Aorta (tissue), 5 donors: ENCODE measurements around the gene SBF1. TPM values are rescaled to one million over a fixed set of nuclear protein-coding genes. Genes with fewer than 3 reads are reported as not detected.
"Not testable (repeated sequence)": the region's sequence is repeated elsewhere in the genome, so short reads cannot be mapped to it uniquely, and the experiment has no call there.

Experiments used
- ATAC-seq: fragments of 200-7000 bp; cut with Tn5 transposase; one replicate; pipeline ENCODE4 v1.9.1; 2022; ENCODE audit warnings: moderate library complexity; ENCODE audit not compliant: low FRiP score
- DNase-seq, 2 donors: peaks; one replicate each; pipeline ENCODE4 v3.0.0-alpha.2; 2020
- H3K27ac ChIP-seq, 2 donors: one replicate each; pipeline ENCODE4 v1.5.1; 2013; ENCODE audit warnings: low read length in 2 of 2, mild to moderate bottlenecking in 2 of 2, moderate library complexity in 2 of 2, control low read depth in 1 of 2, inconsistent platforms in 1 of 2, low read depth in 1 of 2
- H3K27me3 ChIP-seq, 2 donors: one replicate each; pipeline ENCODE4 v1.6.1; 2013; ENCODE audit warnings: control low read depth in 1 of 2, low read length in 1 of 2, mild to moderate bottlenecking in 1 of 2, moderate library complexity in 1 of 2; ENCODE audit not compliant: insufficient read depth in 2 of 2, control insufficient read depth in 1 of 2
- H3K36me3 ChIP-seq, 2 donors: one replicate each; pipeline ENCODE4 v1.6.1; 2013; ENCODE audit warnings: control low read depth in 1 of 2, low read length in 1 of 2, mild to moderate bottlenecking in 1 of 2; ENCODE audit not compliant: insufficient read depth in 2 of 2, control insufficient read depth in 1 of 2
- H3K4me1 ChIP-seq, 2 donors: one replicate each; pipeline ENCODE4 v1.6.1; 2013; ENCODE audit warnings: low read length in 2 of 2, control low read depth in 1 of 2, mild to moderate bottlenecking in 1 of 2, moderate library complexity in 1 of 2; ENCODE audit not compliant: insufficient read depth in 2 of 2, control insufficient read depth in 1 of 2
- H3K4me3 ChIP-seq, 2 donors: one replicate each; pipeline ENCODE4 v1.5.1; 2013; ENCODE audit warnings: low read length in 2 of 2, control low read depth in 1 of 2, mild to moderate bottlenecking in 1 of 2
- H3K9me3 ChIP-seq: one replicate; pipeline ENCODE4 v1.6.1; 2013; ENCODE audit warnings: mild to moderate bottlenecking, low read length; ENCODE audit not compliant: control insufficient read depth
- WGBS, 2 donors: extraction: QIAGEN DNeasy Blood & Tissue Kit; methylation state at CpG; one replicate each; pipeline ENCODE4 v1.1.7; 2013; 5-methylcytosine and 5-hydroxymethylcytosine counted together
- intact Hi-C, 2 donors: fragments of 100-400 bp; cut with DNase I; formaldehyde crosslinking; loops; one replicate each; pipeline versions ENCODE4 v1.14.2 to v1.15.0; 2022
- polyA plus RNA-seq, 2 donors: library from polyadenylated mRNA; stranded (reverse); fragments of 200-250 nt; gene quantifications; one replicate each; pipeline ENCODE4 v1.2.3, GENCODE V29; 2013
- total RNA-seq, 2 donors: library from RNA; stranded (reverse); fragmentation: NEBNext Ultra II Directional; extraction: Animal tissue kit (Norgen Biotek cat#: 25700); gene quantifications; one replicate each; pipeline ENCODE4 v1.2.1, GENCODE V29; 2021
- donor health status: healthy with polysubstance abuse.
- donor health status: Bipolar disorder and iron deficiency.
- donor health status: DM: no; HTN: no; CAD: no.
- donor health status: DM: no; HTN: no; CAD: no.
- donor health status: DM: yes; HTN: yes; CAD: no.

The SBF1 gene
- total and polyA plus RNA-seq, 4 donors = 17.8 to 77.9 (median 57.6) TPM

DNA sequence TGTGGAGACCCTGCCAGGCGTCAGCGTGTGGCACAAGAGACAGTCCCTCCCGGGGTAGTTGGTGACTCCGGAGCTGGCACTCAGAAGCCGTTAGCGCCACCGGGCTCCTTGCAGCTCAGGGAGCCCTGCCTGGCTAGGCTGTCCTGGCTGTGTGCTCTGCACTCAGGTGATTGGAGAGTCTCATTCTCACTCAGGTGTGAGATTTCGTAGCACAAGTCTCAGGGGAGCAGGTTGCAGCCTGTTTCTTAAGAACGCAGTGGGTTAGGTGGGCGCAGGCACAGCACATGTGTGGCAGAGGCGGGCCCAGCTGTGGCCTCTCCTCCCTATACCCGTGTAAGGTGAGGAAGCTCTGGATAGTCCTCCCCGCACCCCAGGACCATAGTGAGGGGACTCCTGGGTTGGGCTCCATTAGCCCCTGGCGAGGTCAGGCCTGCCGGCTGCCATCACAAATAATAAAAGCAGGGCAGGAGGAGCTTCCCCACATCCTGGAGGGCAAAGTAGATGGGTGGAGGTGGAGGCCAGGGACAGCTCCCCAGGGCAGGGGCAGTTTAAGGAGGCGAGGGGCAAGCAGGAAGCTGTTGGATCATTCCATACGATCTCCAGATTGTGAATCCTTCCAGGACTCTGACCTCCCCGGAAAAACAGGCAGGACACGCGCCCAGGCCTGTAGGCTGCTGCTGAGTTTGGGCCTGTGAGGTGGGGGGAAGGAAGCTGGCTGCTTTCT is 39.4 kb downstream of the SBF1 start:
- ATAC-seq (no peak), DNase-seq (no peak)
- Histone ChIP-seq H3K27me3 (no peaks in the 10 kb centered on the region), H3K4me3 (no peak overlapping the region), H3K27ac (no peak overlapping the region), H3K4me1 (no peaks in the 10 kb centered on the region), H3K9me3 (no peaks in the 10 kb centered on the region), H3K36me3 (peaks cover 0 to 14% of the 10 kb centered on the region in 2 donors)
- intact Hi-C loops = no loop called here
- 76 to 85% methylated on average over 20 of the region's 20 CpGs for WGBS, 2 donors

- 85 to 88% methylated on average over 24 of the region's 24 CpGs for WGBS, 2 donors
- no peak for DNase-seq
- intact Hi-C loops = no loop called here
- H3K9me3 ChIP-seq = no peaks in the 10 kb centered on the region
- H3K4me1 ChIP-seq = no peaks in the 10 kb centered on the region
- H3K4me3 ChIP-seq = no peak overlapping the region
- no peak for ATAC-seq
- H3K27me3 ChIP-seq = no peaks in the 10 kb centered on the region
- no peak overlapping the region for H3K27ac ChIP-seq
- peaks cover 0 to 16% of the 10 kb centered on the region in 2 donors for H3K36me3 ChIP-seq
Observed at GRCh38 chr22:50434849-50435248, 40.0 kb downstream of the SBF1 start.

DNA sequence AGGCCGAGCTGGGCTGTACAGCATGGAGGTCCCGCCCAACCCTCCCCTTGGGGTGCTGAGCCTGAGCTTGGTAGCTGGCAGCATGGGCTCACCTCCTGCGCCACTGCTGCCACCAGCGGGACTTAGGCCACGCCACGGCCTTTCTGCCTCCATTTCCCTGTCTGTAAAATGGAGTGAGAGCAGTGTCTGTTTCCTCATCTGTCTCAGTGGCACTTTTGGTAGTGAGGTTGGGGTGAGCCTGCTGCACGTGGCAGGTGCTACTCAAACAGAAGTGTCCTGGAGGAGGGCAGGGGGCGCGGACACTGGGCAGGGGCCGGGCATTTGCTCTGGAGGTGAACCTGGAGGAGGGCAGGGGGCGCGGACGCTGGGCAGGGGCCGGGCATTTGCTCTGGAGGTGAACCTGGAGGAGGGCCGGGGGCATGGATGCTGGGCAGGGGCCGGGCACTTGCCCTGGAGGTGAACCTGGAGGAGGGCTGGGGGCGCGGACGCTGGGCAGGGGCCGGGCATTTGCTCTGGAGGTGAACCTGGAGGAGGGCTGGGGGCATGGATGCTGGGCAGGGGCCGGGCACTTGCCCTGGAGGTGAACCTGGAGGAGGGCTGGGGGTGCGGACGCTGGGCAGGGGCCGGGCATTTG is 41.8 kb downstream of the SBF1 start:
- 95 to 96% methylated on average over 15 to 24 of the region's 24 CpGs for WGBS, 2 donors
- H3K27ac ChIP-seq, intact Hi-C loops, H3K36me3 ChIP-seq, H3K4me1 ChIP-seq, ATAC-seq, H3K27me3 ChIP-seq, DNase-seq, H3K9me3 ChIP-seq, H3K4me3 ChIP-seq: not testable (repeated sequence)

DNA sequence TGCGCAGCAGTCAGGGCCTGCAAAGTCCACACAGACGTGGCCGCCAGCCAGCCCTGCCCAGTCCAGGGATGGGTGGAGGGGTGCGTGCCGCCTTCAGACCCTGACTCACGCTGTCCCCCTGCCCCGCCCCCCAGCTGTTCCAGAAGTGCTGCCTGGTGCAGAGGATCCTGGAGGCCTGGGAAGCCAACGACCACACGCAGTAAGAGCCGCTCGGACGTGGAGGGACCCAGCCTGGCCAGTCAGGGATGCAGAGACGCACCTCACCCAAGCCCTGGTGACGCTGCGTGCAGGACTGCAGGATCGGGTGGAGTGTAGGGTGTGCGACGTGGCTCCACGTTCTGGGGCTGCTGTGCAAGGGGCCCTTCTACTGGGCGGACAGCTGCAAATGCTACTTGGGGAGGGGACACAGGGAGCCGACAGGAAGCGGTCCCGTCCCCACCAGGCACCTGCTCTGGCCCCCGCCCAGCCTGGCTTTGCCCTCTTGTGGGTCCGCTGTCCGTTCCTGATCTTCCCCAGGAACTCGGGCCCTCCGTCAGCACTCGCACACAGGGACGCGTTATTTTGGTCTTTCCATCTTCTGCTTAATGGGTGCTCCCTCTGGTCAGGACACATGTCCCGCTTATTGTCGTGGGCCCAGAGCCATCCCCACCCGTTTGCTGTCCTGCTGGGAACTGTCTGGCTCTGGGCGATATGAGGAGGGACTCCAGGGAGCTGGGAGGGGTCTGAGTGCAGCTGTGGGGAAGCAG is 42.5 kb downstream of the SBF1 start:
- H3K9me3 ChIP-seq = no peaks in the 10 kb centered on the region
- ATAC-seq = no peak
- intact Hi-C loops = no loop called here
- no peaks in the 10 kb centered on the region for H3K27me3 ChIP-seq
- 93% methylated on average over 34 to 35 of the region's 35 CpGs for WGBS, 2 donors
- no peak overlapping the region for H3K4me3 ChIP-seq
- no peaks in the 10 kb centered on the region for H3K4me1 ChIP-seq
- peaks cover 0 to 5% of the 10 kb centered on the region in 2 donors for H3K36me3 ChIP-seq
- H3K27ac ChIP-seq = no peak overlapping the region
- no peak for DNase-seq

DNA sequence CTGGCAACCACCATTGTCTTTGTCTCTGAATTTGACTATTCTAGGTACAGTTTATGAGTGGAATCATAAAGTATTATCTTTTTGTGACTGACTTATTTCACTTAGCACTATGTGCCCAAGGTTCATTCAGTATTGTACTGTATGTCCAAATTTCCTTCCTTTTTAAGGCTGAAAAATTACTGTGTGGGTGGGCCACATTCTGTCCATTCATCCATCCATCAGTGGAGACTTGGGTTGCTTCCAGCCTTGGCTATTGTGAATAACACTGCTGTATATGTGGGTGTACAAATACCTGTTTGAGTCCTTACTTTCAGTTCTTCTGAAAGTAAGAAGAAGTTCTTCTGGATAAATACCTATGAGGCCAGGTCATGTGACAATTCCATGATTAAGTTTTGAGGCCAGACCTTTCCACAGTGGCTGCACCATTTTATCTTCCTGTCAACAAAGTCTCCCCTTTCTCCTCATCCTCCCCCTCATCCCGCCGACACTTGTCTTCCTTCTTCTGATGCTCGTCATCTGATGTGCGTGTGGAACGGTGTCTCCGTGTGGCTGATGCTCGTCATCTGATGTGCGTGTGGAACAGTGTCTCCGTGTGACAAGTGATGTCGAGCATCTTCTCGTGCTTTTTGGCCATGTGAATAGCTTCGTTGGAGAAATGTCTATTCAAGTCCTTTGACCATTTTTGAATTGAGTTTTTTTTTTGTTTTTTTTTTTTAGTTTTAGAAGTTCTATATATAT is 49.5 kb downstream of the SBF1 start:
- Histone ChIP-seq H3K4me3 (no peak overlapping the region), H3K27me3 (no peaks in the 10 kb centered on the region), H3K36me3 (peaks cover 0 to 14% of the 10 kb centered on the region in 2 donors), H3K27ac (no peak overlapping the region), H3K4me1 (no peaks in the 10 kb centered on the region), H3K9me3 (no peaks in the 10 kb centered on the region)
- intact Hi-C loops = no loop called here
- 92 to 94% methylated on average over 12 of the region's 12 CpGs for WGBS, 2 donors
- ATAC-seq = no peak
- DNase-seq = no peak

GRCh38 chr22:50423956-50424355 is 50.9 kb downstream of the SBF1 start:
- WGBS, 2 donors = 96% methylated on average over 14 of the region's 14 CpGs
- DNase-seq (no peak), ATAC-seq (no peak)
- Histone ChIP-seq H3K4me3 (no peak overlapping the region), H3K27ac (no peak overlapping the region), H3K27me3 (no peaks in the 10 kb centered on the region), H3K9me3 (no peaks in the 10 kb centered on the region), H3K4me1 (no peaks in the 10 kb centered on the region), H3K36me3 (peaks cover 0 to 14% of the 10 kb centered on the region in 2 donors)
- intact Hi-C loops = no loop called here

GRCh38 chr22:50422961-50423815 is 51.6 kb downstream of the SBF1 start:
- H3K4me3 ChIP-seq = no peak overlapping the region
- H3K36me3 ChIP-seq = peaks cover 3 to 18% of the 10 kb centered on the region in 2 donors
- intact Hi-C loops = no loop called here
- H3K4me1 ChIP-seq = no peaks in the 10 kb centered on the region
- ATAC-seq (no peak), DNase-seq (no peak)
- H3K27ac ChIP-seq = no peak overlapping the region
- WGBS, 2 donors = 92 to 93% methylated on average over 21 of the region's 21 CpGs
- H3K9me3 ChIP-seq = no peaks in the 10 kb centered on the region
- no peaks in the 10 kb centered on the region for H3K27me3 ChIP-seq

GRCh38 chr22:50422046-50422445 is 52.8 kb downstream of the SBF1 start:
- Histone ChIP-seq H3K9me3 (no peaks in the 10 kb centered on the region), H3K27me3 (no peaks in the 10 kb centered on the region), H3K4me3 (no peak overlapping the region), H3K27ac (no peak overlapping the region), H3K4me1 (no peaks in the 10 kb centered on the region), H3K36me3 (peaks cover 3 to 21% of the 10 kb centered on the region in 2 donors)
- DNase-seq = no peak
- WGBS, 2 donors = 92 to 94% methylated on average over 14 of the region's 14 CpGs
- intact Hi-C loops = no loop called here
- no peak for ATAC-seq
